Measurements from ENCODE around the gene AFAP1. TPM values are rescaled to one million over a fixed set of nuclear protein-coding genes. Genes with fewer than 3 reads are reported as not detected.

Gene AFAP1, protein sequence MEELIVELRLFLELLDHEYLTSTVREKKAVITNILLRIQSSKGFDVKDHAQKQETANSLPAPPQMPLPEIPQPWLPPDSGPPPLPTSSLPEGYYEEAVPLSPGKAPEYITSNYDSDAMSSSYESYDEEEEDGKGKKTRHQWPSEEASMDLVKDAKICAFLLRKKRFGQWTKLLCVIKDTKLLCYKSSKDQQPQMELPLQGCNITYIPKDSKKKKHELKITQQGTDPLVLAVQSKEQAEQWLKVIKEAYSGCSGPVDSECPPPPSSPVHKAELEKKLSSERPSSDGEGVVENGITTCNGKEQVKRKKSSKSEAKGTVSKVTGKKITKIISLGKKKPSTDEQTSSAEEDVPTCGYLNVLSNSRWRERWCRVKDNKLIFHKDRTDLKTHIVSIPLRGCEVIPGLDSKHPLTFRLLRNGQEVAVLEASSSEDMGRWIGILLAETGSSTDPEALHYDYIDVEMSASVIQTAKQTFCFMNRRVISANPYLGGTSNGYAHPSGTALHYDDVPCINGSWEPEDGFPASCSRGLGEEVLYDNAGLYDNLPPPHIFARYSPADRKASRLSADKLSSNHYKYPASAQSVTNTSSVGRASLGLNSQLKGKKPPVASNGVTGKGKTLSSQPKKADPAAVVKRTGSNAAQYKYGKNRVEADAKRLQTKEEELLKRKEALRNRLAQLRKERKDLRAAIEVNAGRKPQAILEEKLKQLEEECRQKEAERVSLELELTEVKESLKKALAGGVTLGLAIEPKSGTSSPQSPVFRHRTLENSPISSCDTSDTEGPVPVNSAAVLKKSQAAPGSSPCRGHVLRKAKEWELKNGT
- 6.8 and 16.1 TPM in 2 replicates for total RNA-seq

DNA sequence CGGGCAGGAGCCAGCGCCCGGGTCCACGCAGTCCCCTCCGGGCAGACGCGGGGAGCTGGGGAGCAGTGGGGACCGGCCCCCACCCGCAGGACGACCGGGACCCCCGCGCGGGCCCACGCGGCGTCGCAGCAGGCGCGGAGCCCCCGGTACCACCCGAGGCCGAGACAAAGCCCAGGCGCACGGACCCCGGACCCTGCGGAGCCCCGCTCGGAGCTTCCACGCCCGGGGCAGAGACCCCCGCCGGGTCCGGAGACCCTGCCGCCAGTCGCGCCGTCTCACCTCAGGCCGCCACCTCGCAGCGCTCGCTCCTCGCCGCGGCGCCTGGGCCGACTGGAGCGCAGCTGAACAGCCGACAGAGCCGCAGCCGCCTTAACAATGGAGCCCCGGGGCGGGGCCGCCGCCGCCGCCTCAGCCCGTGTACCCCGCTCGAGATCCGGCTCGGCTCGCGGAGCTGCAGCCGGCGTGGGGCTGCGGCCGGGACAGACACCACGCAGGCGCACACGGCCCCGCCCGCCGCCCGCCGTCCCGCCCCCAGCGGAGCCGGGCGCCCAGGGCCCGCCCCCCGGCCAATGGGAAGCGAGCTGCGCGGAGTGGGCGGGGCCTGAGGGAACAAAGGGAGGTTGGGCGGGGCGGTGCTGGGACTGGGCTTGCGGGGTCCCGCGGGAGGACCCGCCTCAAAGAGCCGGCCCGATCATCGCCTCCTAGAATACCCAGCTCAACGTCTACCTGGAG is at the start of gene AFAP1:
Gene AFAP1, minus strand, starts transcription at position 485 of the 732 bp plus-strand sequence. CDS start 67,783 bp downstream, outside the sequence.
- peak within 1 kb of the TSS; percentile 91 for H3K4me3 ChIP-seq (ENCODE audit: low read depth, low read length)
- TF ChIP-seq, protein P1, sequence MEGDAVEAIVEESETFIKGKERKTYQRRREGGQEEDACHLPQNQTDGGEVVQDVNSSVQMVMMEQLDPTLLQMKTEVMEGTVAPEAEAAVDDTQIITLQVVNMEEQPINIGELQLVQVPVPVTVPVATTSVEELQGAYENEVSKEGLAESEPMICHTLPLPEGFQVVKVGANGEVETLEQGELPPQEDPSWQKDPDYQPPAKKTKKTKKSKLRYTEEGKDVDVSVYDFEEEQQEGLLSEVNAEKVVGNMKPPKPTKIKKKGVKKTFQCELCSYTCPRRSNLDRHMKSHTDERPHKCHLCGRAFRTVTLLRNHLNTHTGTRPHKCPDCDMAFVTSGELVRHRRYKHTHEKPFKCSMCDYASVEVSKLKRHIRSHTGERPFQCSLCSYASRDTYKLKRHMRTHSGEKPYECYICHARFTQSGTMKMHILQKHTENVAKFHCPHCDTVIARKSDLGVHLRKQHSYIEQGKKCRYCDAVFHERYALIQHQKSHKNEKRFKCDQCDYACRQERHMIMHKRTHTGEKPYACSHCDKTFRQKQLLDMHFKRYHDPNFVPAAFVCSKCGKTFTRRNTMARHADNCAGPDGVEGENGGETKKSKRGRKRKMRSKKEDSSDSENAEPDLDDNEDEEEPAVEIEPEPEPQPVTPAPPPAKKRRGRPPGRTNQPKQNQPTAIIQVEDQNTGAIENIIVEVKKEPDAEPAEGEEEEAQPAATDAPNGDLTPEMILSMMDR (IDR thresholded peaks at IDR 0.05; ENCODE audit: insufficient read depth, low read length, severe bottlenecking): no peak
- H3K36me3 ChIP-seq (ENCODE audit: control insufficient read depth, insufficient read depth, low read length): no peaks in the 10 kb centered on the region
- no peaks in the 10 kb centered on the region for H3K27me3 ChIP-seq (ENCODE audit: control insufficient read depth, insufficient read depth, low read length)
- FAIRE-seq (no peak), DNase-seq (ENCODE audit: low read depth) (peak; percentile 59)

DNA sequence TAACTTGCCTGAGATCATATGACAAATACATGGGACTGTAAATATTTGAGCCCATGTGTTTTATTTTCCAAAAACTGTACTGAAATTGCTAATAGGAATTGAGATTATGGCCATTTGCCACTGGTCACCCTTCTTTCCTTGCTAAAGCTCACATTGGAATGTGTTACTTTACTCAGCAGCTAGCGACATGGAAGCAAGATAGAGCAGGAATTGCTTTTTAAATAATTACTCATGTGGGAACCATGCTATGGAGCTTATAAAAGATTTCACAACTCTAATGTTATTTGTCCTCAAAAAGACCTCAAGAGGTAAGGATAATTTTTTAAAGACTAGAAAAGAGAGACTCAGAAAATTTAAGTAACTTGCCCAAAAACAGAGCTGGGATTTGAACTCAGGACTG is 48.8 kb upstream of the AFAP1 start:
- peak; percentile 81 for DNase-seq (ENCODE audit: low read depth)
- no peaks in the 10 kb centered on the region for H3K27me3 ChIP-seq (ENCODE audit: control insufficient read depth, insufficient read depth, low read length)
- FAIRE-seq: no peak

DNA sequence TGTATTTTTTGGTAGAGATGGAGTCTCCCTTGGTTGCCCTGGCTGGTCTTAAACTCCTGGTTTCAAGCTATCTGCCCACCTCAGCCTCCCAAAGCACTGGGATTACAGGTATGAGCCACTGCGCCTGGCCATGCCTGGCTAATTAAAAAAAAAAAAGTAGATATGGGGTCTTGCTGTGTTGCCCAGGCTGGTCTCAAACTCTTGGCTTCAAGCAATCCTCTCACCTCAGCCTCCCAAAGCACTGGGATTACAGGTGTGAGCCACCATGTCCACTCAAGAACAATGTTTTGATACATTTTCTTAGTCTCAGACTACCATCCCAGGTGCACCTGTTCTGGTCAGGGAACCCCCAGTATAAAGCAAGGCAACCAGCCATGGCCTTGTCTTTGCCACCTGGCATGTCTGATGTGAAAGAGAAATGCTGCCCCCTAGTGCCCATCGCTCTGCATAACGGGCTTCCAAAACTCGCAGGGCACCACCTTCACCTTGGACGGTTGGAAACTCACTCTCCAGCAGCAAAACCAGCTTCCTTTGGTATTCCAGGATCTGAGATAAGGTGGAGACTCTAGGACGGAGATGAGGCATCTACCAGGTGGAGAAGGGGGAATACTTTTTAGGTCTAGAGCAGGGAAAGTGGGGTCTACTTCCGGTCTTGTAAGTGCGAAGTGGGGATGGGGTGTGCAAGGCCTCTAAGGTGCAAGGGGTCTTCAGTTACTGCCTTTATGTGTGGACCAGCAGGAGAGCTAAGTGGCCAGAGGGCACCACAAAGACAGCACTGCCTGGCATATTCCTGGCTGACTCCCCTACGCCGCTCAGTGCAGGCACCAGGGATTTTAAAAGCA is 47.7 kb upstream of the AFAP1 start:
- FAIRE-seq (peak; percentile 97), DNase-seq (ENCODE audit: low read depth) (peak; percentile 64)
- TF ChIP-seq, protein P1 (IDR thresholded peaks at IDR 0.05; ENCODE audit: insufficient read depth, low read length, severe bottlenecking): peak; percentile 85
- Histone ChIP-seq H3K4me3 (ENCODE audit: low read depth, low read length) (no peak overlapping the region), H3K36me3 (ENCODE audit: control insufficient read depth, insufficient read depth, low read length) (no peaks in the 10 kb centered on the region), H3K27me3 (ENCODE audit: control insufficient read depth, insufficient read depth, low read length) (peaks cover under 1% of the 10 kb centered on the region)

More for the DNA sequence above, 48.8 kb upstream of the AFAP1 start:
- TF ChIP-seq, protein P1 (IDR thresholded peaks at IDR 0.05; ENCODE audit: insufficient read depth, low read length, severe bottlenecking): no peak
- Histone ChIP-seq H3K36me3 (ENCODE audit: control insufficient read depth, insufficient read depth, low read length) (no peaks in the 10 kb centered on the region), H3K4me3 (ENCODE audit: low read depth, low read length) (no peak overlapping the region)

DNA sequence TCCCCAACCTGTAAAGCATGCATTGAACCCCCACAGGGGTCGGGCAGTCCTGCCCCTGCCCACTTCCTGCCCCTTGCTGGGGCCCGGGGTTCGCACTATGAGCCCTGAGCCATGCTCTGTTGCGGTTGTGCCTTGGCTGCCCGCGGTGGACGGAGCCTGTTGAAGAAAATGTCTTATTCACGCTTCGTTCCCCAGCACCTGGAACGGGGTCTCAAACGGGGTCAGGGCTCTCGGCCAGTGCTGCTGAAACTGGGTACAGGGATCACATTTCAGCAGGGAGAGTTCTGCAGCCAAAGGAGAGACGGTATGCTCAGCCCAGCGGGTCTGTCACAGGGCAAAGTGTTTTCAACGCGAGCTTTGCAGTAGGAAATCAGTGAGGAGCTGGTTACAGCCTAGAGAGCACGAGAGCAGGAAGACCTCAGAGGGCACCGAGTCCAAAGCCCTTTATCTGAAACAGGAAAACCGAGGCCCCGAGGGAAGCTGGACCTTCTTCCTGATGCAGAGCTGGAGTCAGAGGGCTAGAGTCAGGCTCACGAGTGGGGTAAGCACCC is 46.3 kb upstream of the AFAP1 start:
- Histone ChIP-seq H3K36me3 (ENCODE audit: control insufficient read depth, insufficient read depth, low read length) (no peaks in the 10 kb centered on the region), H3K27me3 (ENCODE audit: control insufficient read depth, insufficient read depth, low read length) (peaks cover 3% of the 10 kb centered on the region), H3K4me3 (ENCODE audit: low read depth, low read length) (no peak overlapping the region)
- peak; percentile 7 for FAIRE-seq
- no peak for DNase-seq (ENCODE audit: low read depth)
- TF ChIP-seq, protein P1 (IDR thresholded peaks at IDR 0.05; ENCODE audit: insufficient read depth, low read length, severe bottlenecking): no peak

DNA sequence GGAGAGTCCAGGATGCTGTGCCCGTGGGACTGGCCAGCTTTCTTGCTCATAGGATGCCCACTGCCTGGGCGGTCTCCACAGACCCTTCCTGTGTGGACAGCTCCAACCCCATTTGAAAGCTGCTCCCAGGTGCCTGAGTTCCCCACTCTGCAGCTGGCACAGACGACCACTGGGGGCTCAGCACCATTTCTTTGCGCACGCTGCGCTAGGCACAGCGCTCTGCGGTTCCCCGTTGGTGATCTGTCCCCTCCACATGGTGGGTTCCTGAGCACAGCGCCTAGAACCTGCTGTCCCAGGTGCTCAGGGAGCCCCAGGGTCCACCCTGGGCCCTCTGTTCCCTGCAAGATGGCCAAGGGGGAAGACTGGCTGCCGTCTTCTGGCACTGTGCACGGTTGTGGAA is 45.4 kb upstream of the AFAP1 start:
- Histone ChIP-seq H3K4me3 (ENCODE audit: low read depth, low read length) (no peak overlapping the region), H3K36me3 (ENCODE audit: control insufficient read depth, insufficient read depth, low read length) (no peaks in the 10 kb centered on the region), H3K27me3 (ENCODE audit: control insufficient read depth, insufficient read depth, low read length) (peaks cover 3% of the 10 kb centered on the region)
- no peak for DNase-seq (ENCODE audit: low read depth)
- TF ChIP-seq, protein P1 (IDR thresholded peaks at IDR 0.05; ENCODE audit: insufficient read depth, low read length, severe bottlenecking): no peak
- no peak for FAIRE-seq

Data from bronchial epithelial cell (primary cell).